ENCODE data around the gene CLDN4. TPM values are rescaled to one million over a fixed set of nuclear protein-coding genes. Genes with fewer than 3 reads are reported as not detected.

The CLDN4 gene
- total and polyA plus RNA-seq, 2 donors from 2014 or later = 82.6 to 342 TPM

- intact Hi-C loops (cut with DNase I) = no loop called here
- Histone ChIP-seq H3K27me3 (ENCODE audit: control insufficient read depth, insufficient read depth, low read length) (no peaks in the 10 kb centered on the region), H3K9me3 (ENCODE audit: control insufficient read depth in 2 of 3, insufficient read depth in 1 of 3, low read length in 3 of 3) (no peaks in the 10 kb centered on the region), H3K27ac (ENCODE audit: low read depth in 2 of 2, low read length in 2 of 2) (peak overlapping the region; percentile 3 to 28), H3K9ac (ENCODE audit: low read length in 3 of 3) (no peak overlapping the region), H3K4me3 (ENCODE audit: low read length in 3 of 3) (no peak overlapping the region), H3K36me3 (ENCODE audit: control insufficient read depth in 2 of 3, insufficient read depth in 3 of 3, low read length in 3 of 3) (no peaks in the 10 kb centered on the region), H3K4me1 (ENCODE audit: control insufficient read depth in 2 of 3, insufficient read depth in 2 of 3, low read depth in 1 of 3, low read length in 3 of 3) (peaks cover 0 to 8% (median 0%) of the 10 kb centered on the region in 3 donors)
- TF ChIP-seq CTCF (IDR thresholded peaks at IDR 0.05; ENCODE audit: borderline replicate concordance, extremely low read depth, insufficient read depth) = no peak
- DNase-seq = peak in 3 of 5 donors; percentile 36 to 86 (median 55)
- no peak for FAIRE-seq
Observed at GRCh38 chr7:73879977-73880681, 49.3 kb downstream of the CLDN4 start.

GRCh38 chr7:73880755-73881328, 50.0 kb downstream of the CLDN4 start:
- H3K36me3 ChIP-seq (ENCODE audit: control insufficient read depth in 2 of 3, insufficient read depth in 3 of 3, low read length in 3 of 3) = no peaks in the 10 kb centered on the region
- no peaks in the 10 kb centered on the region for H3K27me3 ChIP-seq (ENCODE audit: control insufficient read depth, insufficient read depth, low read length)
- no peak for TF ChIP-seq CTCF (IDR thresholded peaks at IDR 0.05; ENCODE audit: borderline replicate concordance, extremely low read depth, insufficient read depth)
- intact Hi-C loops (cut with DNase I) = no loop called here
- peak overlapping the region in 1 of 2 donors; percentile 3 for H3K27ac ChIP-seq (ENCODE audit: low read depth in 2 of 2, low read length in 2 of 2)
- no peak overlapping the region for H3K4me3 ChIP-seq (ENCODE audit: low read length in 3 of 3)
- no peak overlapping the region for H3K9ac ChIP-seq (ENCODE audit: low read length in 3 of 3)
- DNase-seq (peak in 1 of 5 donors; percentile 57), FAIRE-seq (no peak)
- no peaks in the 10 kb centered on the region for H3K9me3 ChIP-seq (ENCODE audit: control insufficient read depth in 2 of 3, insufficient read depth in 1 of 3, low read length in 3 of 3)
- H3K4me1 ChIP-seq (ENCODE audit: control insufficient read depth in 2 of 3, insufficient read depth in 2 of 3, low read depth in 1 of 3, low read length in 3 of 3) = peaks cover 0 to 8% (median 0%) of the 10 kb centered on the region in 3 donors

GRCh38 chr7:73881352-73882046, 50.7 kb downstream of the CLDN4 start:
- no peak for TF ChIP-seq CTCF (IDR thresholded peaks at IDR 0.05; ENCODE audit: borderline replicate concordance, extremely low read depth, insufficient read depth)
- peaks cover 0 to 8% (median 0%) of the 10 kb centered on the region in 3 donors for H3K4me1 ChIP-seq (ENCODE audit: control insufficient read depth in 2 of 3, insufficient read depth in 2 of 3, low read depth in 1 of 3, low read length in 3 of 3)
- no peaks in the 10 kb centered on the region for H3K36me3 ChIP-seq (ENCODE audit: control insufficient read depth in 2 of 3, insufficient read depth in 3 of 3, low read length in 3 of 3)
- no peaks in the 10 kb centered on the region for H3K9me3 ChIP-seq (ENCODE audit: control insufficient read depth in 2 of 3, insufficient read depth in 1 of 3, low read length in 3 of 3)
- peak overlapping the region in 1 of 2 donors; percentile 22 for H3K27ac ChIP-seq (ENCODE audit: low read depth in 2 of 2, low read length in 2 of 2)
- intact Hi-C loops (cut with DNase I) = no loop called here
- no peaks in the 10 kb centered on the region for H3K27me3 ChIP-seq (ENCODE audit: control insufficient read depth, insufficient read depth, low read length)
- DNase-seq (no peak), FAIRE-seq (no peak)
- H3K9ac ChIP-seq (ENCODE audit: low read length in 3 of 3) = no peak overlapping the region
- no peak overlapping the region for H3K4me3 ChIP-seq (ENCODE audit: low read length in 3 of 3)

All from kidney (tissue), 14 donors.